Measurements from ENCODE around the gene UBE2V1. TPM values are rescaled to one million over a fixed set of nuclear protein-coding genes. Genes with fewer than 3 reads are reported as not detected.
A peak's percentile ranks its signal among the peaks of the same experiment; 100 is the strongest.

UBE2V1 gene
- polyA plus RNA-seq, 1 experiment, result 171 TPM

DNA sequence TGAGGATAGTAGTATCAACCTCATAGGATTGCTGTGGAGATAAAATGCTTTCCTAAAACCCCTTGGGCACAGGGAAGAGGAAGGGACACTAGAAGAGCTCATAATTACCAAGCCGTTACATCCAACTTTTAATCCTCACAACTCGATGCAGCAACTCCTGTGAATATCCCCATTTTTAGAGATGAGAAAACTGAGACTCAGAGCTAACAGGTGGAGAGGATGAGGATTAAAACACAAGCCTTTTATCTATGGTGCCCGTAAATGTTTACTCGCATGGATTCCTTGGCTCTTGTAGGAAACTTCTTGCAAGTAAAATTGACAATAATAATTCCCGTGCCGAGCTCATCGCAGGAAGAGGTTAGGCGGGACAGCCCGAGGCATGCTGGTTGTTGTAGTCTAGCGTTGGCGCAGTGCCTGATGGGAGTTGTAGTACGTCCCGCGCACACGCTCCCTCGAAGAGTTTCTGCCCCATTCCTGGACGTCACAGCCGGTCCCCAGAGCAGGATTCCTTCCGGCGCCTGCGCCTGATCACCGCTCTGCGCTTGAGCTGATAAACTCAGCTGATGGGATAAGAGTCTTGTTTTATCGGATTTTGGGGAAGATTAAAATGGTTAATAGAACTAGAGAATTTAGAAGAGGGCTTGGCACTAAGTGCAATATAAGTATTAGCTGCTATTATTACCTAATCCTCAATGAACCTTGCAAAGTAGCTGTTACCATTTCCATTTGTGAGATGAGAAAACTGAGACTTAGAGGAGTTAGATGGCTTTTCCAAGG, 2.8 kb upstream of the UBE2V1 start:
- Histone ChIP-seq H3K4me3 (ENCODE audit: low read depth, low read length) (peak overlapping the region; percentile 65), H3K27me3 (ENCODE audit: control insufficient read depth, insufficient read depth, low read length) (no peaks in the 10 kb centered on the region), H3K27ac (ENCODE audit: low read depth, low read length) (peak overlapping the region; percentile 31), H3K9me3 (ENCODE audit: control insufficient read depth, insufficient read depth, low read length) (no peaks in the 10 kb centered on the region)
- TF ChIP-seq, protein P1, sequence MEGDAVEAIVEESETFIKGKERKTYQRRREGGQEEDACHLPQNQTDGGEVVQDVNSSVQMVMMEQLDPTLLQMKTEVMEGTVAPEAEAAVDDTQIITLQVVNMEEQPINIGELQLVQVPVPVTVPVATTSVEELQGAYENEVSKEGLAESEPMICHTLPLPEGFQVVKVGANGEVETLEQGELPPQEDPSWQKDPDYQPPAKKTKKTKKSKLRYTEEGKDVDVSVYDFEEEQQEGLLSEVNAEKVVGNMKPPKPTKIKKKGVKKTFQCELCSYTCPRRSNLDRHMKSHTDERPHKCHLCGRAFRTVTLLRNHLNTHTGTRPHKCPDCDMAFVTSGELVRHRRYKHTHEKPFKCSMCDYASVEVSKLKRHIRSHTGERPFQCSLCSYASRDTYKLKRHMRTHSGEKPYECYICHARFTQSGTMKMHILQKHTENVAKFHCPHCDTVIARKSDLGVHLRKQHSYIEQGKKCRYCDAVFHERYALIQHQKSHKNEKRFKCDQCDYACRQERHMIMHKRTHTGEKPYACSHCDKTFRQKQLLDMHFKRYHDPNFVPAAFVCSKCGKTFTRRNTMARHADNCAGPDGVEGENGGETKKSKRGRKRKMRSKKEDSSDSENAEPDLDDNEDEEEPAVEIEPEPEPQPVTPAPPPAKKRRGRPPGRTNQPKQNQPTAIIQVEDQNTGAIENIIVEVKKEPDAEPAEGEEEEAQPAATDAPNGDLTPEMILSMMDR (IDR thresholded peaks at IDR 0.05; ENCODE audit: low read depth, low read length), result no peak
- ChIA-PET CTCF (interaction anchor here (0.8 to 1.8 kb wide), 8 partner anchors 21 to 137 kb away, joined by 3 to 15 read pairs (median 4); no protein-coding TSS in a partner anchor), POLR2A (interaction anchor here (0.5 to 1.2 kb wide), 8 partner anchors 12 to 133 kb away, joined by 3 to 6 read pairs (median 4); partner anchors contain the start of gene PEDS1)
- DNase-seq (ENCODE audit: low read depth, low spot score), result peak; percentile 92

DNA sequence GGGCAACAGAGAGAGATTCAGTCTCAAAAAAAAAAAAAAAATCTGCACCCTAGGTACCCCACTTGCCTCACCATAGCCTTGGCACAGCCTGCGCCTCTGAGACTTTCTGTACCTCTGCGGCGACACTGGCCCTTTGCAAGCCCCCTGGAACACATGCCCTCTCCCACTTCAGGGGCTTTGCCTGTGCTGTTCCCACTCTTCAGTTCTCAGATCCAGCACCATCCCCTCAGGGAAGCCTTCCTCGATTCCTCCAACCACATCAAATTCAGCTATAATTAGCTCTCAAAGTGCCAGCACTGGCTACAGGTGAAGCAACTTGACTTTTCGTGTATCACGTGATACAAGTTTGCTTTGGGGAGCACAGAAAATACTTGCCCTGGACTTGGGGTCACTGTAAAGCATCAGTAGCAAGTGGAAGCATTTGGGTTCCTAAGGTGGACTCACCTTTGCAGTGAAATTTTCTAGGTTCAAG, 2.1 kb upstream of the UBE2V1 start:
- TF ChIP-seq, protein P1 (IDR thresholded peaks at IDR 0.05; ENCODE audit: low read depth, low read length), result no peak
- CTCF ChIA-PET, result interaction anchor here (0.9 to 1.8 kb wide), 5 partner anchors 30 to 136 kb away, joined by 3 to 15 read pairs (median 9); no protein-coding TSS in a partner anchor
- no peaks in the 10 kb centered on the region for H3K9me3 ChIP-seq (ENCODE audit: control insufficient read depth, insufficient read depth, low read length)
- POLR2A ChIA-PET, result interaction anchor here (0.7 to 1.2 kb wide), 5 partner anchors 11 to 55 kb away, joined by 3 to 6 read pairs (median 4); partner anchors contain the start of gene PEDS1
- H3K4me3 ChIP-seq (ENCODE audit: low read depth, low read length), result peak overlapping the region; percentile 65
- DNase-seq (ENCODE audit: low read depth, low spot score), result no peak
- H3K27ac ChIP-seq (ENCODE audit: low read depth, low read length), result peak overlapping the region; percentile 31
- no peaks in the 10 kb centered on the region for H3K27me3 ChIP-seq (ENCODE audit: control insufficient read depth, insufficient read depth, low read length)

- DNase-seq (ENCODE audit: low read depth, low spot score), result no peak
- Histone ChIP-seq H3K4me3 (ENCODE audit: low read depth, low read length) (peak overlapping the region; percentile 92), H3K27ac (ENCODE audit: low read depth, low read length) (peak overlapping the region; percentile 90), H3K27me3 (ENCODE audit: control insufficient read depth, insufficient read depth, low read length) (no peaks in the 10 kb centered on the region), H3K9me3 (ENCODE audit: control insufficient read depth, insufficient read depth, low read length) (no peaks in the 10 kb centered on the region)
- TF ChIP-seq, protein P1 (IDR thresholded peaks at IDR 0.05; ENCODE audit: low read depth, low read length), result no peak
- CTCF ChIA-PET, result interaction anchor here (0.7 to 1.3 kb wide), 2 partner anchors 42 kb away, joined by 3 to 4 read pairs; no protein-coding TSS in a partner anchor
- POLR2A ChIA-PET, result no interaction called here
These were observed 672 bp upstream of the UBE2V1 start for GRCh38 chr20:50113420-50114224.

DNA sequence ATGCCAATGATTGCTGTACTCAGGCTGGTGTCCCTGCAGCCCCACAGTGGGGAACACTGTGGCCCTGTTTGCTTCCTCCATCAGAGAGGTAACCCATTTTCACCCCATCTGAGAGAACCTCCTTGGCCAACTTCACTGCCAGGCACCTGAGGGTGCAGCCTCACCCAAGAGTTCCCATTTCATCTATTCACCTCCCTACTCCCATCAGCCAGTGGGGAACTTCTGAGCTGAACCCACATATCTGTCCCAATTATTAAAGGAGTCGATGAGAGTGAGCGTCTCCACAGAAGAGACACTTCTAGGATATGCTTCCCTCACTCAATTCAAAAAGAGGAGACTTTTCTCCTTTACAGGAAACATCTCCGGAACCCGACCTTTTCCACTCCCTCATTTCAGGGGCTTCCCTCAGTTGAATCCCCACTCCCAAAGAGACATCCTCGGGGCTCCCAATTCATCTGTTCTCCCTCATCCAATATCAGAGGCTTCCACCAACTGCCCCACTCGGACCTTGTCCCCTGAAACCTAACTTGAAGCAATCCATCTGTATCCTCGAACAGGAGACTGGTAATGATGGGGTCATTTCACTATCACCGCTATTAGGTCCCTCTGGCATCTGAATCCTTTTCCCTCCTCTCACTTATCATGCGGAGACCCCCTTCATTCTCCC, 988 bp downstream of the UBE2V1 start:
- POLR2A ChIA-PET, result interaction anchor here (0.5 kb wide), 1 partner anchor 19 kb away, joined by 3 read pairs; no protein-coding TSS in a partner anchor
- no peak for DNase-seq (ENCODE audit: low read depth, low spot score)
- Histone ChIP-seq H3K9me3 (ENCODE audit: control insufficient read depth, insufficient read depth, low read length) (no peaks in the 10 kb centered on the region), H3K27ac (ENCODE audit: low read depth, low read length) (peak overlapping the region; percentile 67), H3K4me3 (ENCODE audit: low read depth, low read length) (peak overlapping the region; percentile 92), H3K27me3 (ENCODE audit: control insufficient read depth, insufficient read depth, low read length) (no peaks in the 10 kb centered on the region)
- TF ChIP-seq, protein P1 (IDR thresholded peaks at IDR 0.05; ENCODE audit: low read depth, low read length), result no peak
- CTCF ChIA-PET, result interaction anchor here (0.8 to 1.3 kb wide), 3 partner anchors 57 to 59 kb away, joined by 3 to 4 read pairs (median 3); no protein-coding TSS in a partner anchor
